Fibroblast of peridontal ligament (primary cell): Measurements from ENCODE around the gene SDS.

Source experiments
- DNase-seq: peaks from one replicate; pipeline ENCODE4 v3.0.0-alpha.2; 2010; ENCODE audit errors: extremely low read depth

SDS gene

GRCh38 chr12:113347107-113347506 lies 56.6 kb downstream of the SDS start:
- no peak for DNase-seq

- DNase-seq, result no peak
Observed at GRCh38 chr12:113346353-113346752, 57.3 kb downstream of the SDS start.

GRCh38 chr12:113345318-113345717 lies 58.4 kb downstream of the SDS start:
- DNase-seq, result no peak
